HG03342 (cell line): Measurements from ENCODE around the gene HECW1.

Experiments
- ATAC-seq: cut with Tn5 transposase; IDR thresholded peaks from one replicate; pipeline ENCODE4 v1.9.1; 2021; ENCODE audit warnings: mild to moderate bottlenecking, moderate library complexity; ENCODE audit not compliant: unreplicated experiment

The HECW1 gene

GRCh38 chr7:43486634-43487033 is 374.2 kb downstream of the HECW1 start:
- no peak for ATAC-seq

- no peak for ATAC-seq
Measured at GRCh38 chr7:43487731-43488073, 375.3 kb downstream of the HECW1 start.

- ATAC-seq, result no peak
Measured at GRCh38 chr7:43489257-43489656, 376.8 kb downstream of the HECW1 start.

DNA sequence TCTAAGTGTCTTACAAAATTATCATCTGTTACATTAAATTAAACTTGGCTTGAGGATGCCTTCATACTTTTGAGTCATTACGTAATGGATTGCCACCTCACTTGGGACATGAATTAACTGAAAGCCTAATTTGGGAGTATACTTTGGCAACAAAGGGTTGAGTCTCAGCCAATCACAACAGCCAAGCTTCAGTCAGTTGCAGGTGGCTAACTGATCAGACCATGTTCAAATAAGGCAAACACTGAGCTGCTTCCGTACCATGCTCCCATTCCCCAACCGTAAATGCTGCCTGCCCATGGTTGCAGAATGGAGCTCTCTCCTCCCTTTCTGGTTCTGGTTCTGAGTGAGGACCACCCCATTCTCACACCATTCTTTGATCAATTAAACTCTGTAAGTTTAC is 377.6 kb downstream of the HECW1 start:
- ATAC-seq, result no peak

DNA sequence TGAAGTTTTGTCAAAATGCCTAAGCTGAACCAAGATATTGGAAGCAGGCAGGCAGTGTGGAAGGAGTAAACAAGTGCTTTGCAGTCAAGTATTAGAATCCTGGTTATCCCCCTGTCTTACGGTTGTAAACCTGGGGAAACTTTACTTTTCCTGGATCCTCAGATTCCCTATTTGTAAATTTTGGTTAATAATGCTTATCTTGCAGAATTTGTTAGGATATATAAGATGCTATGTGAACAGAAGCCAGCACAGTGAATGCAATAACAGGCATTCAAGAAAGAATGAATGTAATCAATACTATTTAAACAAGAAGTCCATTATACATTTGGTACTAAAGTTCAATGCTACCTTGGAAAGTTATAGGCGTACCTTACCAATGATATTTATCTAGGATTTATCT is 378.7 kb downstream of the HECW1 start:
- ATAC-seq, result no peak

DNA sequence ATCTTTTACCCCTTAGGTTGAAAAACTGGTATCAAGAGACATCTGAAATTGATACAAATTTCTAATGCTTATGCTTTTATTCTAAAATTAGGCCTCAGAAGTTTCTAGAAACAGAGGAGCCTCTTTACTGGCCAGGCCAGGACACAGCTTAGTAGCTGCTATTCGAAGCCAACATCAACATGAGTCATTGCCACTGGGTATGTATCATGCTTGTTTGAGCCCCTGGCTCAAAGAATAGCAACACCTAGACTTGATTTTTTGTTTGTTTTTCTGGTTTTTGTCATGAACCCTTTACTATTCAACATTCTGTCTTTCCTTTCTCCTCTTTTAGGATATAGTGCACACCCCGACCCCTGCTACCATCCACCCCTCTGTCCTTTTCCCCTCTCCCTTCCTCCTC is 379.5 kb downstream of the HECW1 start:
- ATAC-seq, result no peak

DNA sequence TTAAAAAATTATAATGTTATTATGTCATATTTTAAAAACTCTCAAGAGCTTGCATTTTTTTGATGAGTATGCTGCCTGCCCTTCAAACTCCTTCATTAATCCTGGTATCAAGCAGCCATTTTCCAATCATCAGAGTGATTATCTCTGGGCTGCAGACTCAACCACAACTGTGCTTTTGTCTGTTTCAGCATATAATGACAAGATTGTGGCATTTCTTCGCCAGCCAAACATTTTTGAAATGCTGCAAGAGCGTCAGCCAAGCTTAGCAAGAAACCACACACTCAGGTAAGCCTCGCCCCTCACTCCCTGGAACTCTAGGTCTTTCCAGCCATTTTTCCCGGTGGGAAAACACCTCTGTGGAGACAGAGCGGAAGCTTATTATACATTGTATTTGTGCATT is 380.4 kb downstream of the HECW1 start:
- no peak for ATAC-seq

- no peak for ATAC-seq
Measured at GRCh38 chr7:43495572-43495971, 383.1 kb downstream of the HECW1 start.

- no peak for ATAC-seq
Measured at GRCh38 chr7:43496596-43496995, 384.1 kb downstream of the HECW1 start.

GRCh38 chr7:43501870-43502269 is 389.4 kb downstream of the HECW1 start:
- no peak for ATAC-seq

- ATAC-seq, result no peak
Measured at GRCh38 chr7:43502941-43503340, 390.5 kb downstream of the HECW1 start.

DNA sequence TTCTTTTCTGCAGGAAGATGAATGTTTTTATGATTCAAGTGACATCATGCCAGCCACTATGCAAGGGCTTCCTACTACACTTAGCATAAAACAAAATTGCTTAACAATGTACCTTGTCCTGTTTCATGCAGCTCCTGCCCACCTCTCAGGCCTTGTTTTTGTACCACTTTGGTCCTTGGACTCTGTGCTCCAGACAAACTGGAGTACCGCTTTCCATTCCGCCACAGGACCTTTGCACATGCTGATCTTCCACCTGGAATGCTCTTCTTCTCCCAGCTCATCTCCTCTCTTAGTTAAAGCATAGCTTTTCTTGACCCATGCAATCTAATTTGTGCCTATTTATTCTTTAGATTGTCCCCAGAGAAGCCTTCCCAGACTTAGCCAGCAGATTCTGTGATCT is 393.0 kb downstream of the HECW1 start:
- no peak for ATAC-seq

- no peak for ATAC-seq
Measured at GRCh38 chr7:43506460-43506859, 394.0 kb downstream of the HECW1 start.

GRCh38 chr7:43508461-43508860 is 396.0 kb downstream of the HECW1 start:
- no peak for ATAC-seq

DNA sequence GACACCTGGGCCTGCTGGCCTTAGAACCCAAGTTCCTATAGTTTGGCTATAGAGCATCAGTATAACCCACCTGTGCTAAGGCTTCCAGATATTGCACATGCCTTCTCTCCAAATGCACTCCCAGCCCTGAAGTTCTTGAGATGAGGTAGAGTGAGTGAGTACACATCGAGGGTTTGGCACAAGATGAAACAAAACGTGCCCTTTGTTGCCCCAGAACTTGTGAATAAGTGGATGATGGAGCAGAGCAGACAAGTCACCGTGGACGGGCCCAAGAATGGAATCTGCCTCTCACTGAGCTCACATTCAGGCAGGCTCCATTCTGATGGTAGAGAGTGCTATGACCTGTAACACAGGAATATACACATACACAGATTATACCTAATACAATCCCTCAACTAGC is 397.5 kb downstream of the HECW1 start:
- ATAC-seq, result no peak

DNA sequence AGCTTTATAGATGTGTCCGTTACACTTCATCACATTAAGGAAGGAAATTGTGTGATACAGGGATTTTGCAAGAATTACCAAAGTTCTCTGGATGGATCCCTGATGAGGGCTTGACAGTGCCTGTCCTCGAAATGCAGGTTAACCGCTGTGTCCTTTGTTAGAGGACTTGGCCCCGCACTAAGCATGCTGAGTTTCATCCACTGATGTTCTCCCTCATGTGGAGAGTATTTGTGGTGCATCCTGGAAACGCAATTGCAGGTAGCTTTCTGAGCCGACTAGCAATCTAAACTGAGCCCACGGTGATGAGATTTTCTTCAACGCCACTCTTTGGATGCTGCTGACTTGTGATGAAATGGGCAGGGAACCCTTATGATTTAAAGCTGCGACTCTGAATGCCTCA is 398.6 kb downstream of the HECW1 start:
- ATAC-seq, result no peak

DNA sequence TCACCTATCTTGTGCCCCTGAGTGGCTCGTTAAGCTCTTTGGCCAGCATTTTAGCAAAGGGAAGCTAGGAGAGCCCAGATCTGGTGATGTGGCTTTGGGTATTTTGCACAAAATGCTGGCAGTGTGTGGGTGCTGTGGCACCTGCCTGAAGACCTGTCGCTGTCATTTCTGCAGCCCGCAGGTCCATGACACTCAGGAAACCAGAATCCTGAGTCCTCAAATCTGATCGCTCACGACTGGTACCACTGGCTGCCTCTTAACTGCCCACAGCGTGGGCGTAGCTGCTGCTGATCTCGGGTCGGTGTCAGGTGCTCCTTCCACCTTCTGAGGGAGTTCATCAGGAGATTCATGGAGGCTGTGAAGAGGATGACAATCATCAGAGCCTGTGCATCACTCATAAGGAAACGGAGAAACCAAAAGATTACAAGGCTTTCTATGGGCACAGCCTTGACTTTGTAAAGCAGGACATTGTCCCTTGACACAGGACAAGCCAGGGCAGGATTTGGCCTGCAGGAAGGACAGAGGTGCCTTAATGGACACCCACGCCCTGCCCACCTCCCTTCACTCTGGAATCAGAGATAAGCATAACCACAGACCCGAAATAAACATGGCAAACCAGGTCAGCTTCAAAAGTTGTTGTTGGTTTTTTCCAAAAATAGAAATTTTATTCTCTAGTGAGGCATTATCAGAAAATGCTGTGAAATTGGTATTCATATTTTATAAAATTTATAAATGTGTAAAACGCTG is 399.5 kb downstream of the HECW1 start:
- no peak for ATAC-seq

GRCh38 chr7:43513251-43513650 is 400.8 kb downstream of the HECW1 start:
- no peak for ATAC-seq

DNA sequence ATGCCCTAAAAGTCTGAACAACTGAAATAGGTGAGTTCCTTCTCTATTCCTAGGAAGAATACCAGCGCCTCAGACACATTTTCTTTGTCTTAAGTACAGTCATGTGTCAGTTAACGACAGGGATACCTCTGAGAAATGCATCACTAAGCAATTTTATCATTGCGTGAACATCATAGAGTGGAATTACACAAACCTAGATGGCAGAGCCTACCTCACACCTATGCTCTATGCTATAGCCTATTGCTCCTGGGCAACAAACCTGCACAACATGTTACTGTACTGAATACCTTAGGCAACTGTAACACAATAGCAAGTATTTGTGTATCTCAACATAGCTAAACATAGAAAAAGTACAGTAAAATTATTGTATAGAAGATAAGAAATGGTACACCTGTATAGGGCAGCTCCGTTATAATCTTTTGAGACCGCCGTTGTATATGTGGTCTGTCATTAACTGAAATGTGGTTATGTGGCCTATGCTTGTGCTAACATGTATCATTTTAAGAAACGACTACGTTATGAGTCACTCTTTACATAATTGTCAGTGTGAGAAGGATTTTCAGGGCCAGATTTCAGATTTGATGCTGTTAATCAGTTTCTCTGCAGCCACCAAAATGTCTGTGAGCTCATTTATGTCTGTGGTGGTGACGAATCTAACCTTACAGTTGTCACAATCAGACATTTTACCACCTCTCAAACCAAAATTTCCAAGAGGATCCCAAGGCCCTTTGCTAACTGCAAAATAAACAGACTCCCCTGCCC is 404.3 kb downstream of the HECW1 start:
- ATAC-seq, result no peak

- no peak for ATAC-seq
Measured at GRCh38 chr7:43517464-43517863, 405.0 kb downstream of the HECW1 start.

DNA sequence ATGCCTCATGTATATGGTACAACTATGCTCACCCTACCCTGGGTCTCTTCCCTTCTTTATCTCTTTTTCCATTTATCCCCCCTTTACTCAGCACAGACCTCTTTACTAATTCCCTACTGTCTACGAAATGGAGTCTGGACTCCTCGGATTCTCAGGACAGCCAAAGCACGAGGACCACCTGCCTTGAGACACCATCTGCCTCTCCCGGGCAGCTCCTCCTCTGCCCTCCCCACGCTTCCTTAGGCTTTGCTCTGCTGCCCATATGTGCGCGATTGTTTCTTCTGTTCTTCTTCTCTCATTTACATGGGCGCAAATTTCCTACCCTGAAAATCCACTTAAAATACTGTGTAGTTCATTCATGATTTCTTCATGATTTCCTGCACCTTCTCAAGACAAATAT is 407.8 kb downstream of the HECW1 start:
- no peak for ATAC-seq

DNA sequence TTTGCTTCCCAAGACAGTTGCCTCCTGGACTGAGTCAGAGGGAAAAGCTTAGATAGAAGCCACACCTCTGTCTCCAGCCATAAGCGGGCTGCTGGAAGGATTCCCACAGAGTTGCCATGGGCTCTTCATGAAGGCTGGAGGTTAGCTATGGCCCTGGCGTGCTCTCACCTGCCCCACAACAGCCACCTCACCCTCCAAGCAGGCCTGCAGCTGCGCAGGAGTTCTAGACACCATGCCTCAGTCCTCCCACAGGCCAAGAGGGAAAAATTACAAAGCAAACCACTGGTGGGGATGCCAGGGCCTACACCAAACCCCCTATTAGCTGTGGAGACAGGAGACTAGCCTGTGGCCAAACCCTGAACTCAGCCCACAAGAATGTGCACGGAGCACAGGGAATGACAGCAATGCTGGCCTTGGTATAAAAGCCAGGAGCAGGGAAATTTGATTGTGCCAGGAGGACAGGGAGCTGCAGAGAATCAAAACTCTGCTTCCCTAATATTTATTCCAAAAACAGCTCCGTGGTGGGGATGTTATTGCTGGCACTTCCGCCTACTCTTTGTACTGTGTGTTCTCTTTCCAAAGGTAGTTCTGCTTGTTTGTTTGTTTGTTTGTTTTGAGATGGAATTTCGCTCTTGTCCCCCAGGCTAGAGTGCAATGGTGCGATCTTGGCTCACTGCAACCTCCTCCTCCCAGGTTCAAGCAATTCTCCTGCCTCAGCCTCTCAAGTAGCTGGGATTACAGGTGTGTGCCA is 410.1 kb downstream of the HECW1 start:
- no peak for ATAC-seq
